Measurements from ENCODE around the gene MAML1. TPM values are rescaled to one million over a fixed set of nuclear protein-coding genes. Genes with fewer than 3 reads are reported as not detected.

The MAML1 gene
- total RNA-seq, 1 experiment from 2014 or later, result 34.0 TPM

- Histone ChIP-seq H3K27ac (peak within 1 kb of the TSS; percentile 100), H3K9me3 (ENCODE audit: insufficient read depth, low read depth) (no peaks in the 10 kb centered on the region), H3K4me3 (peak within 1 kb of the TSS; percentile 98), H3K9me2 (ENCODE audit: insufficient read depth) (no peaks in the 10 kb centered on the region), H3K27me3 (ENCODE audit: insufficient read depth, low read depth) (no peaks in the 10 kb centered on the region), H3K79me2 (ENCODE audit: low read depth) (peaks cover 57% of the 10 kb centered on the region), H4K20me1 (ENCODE audit: insufficient read depth) (peaks cover 40% of the 10 kb centered on the region), H2AFZ (no peak within 1 kb of the TSS; the same call in 1 of the 2 replicates), H3F3A (ENCODE audit: insufficient read depth, low read depth) (peaks cover 66% of the 10 kb centered on the region), H3K4me2 (peak within 1 kb of the TSS; percentile 100), H3K4me1 (replicated peaks; ENCODE audit: insufficient read depth) (peaks cover 55% of the 10 kb centered on the region), H3K36me3 (ENCODE audit: low read depth) (peaks cover 36% of the 10 kb centered on the region)
- POLR2A ChIA-PET (ENCODE audit: unreplicated experiment), result interaction anchor here (0.6 to 0.8 kb wide), 2 partner anchors 197 to 208 kb away, joined by 3 to 8 read pairs; no protein-coding TSS in a partner anchor
- TF ChIP-seq CTCF (conservative IDR thresholded peaks at IDR 0.05) (no peak), EZH2 (IDR thresholded peaks at IDR 0.05; ENCODE audit: low read depth) (no peak)
- no TSS peak for BruUV-seq (replicated peaks)
- intact Hi-C loops (cut with micrococcal nuclease; ENCODE audit: unreplicated experiment), result no loop called here
- DNase-seq, result peak in 1 of 2 experiments; percentile 87
- CTCF ChIA-PET, result no interaction called here
These were observed 88.1 kb downstream of the MAML1 start, which contains the start of gene SQSTM1 for GRCh38 chr5:179820483-179821297. Gene SQSTM1 (plus strand): TSS chr5:179820905. CDS start chr5:179820937, 32 bp downstream.

GRCh38 chr5:179821298-179822058, 88.9 kb downstream of the MAML1 start:
- peaks cover 74% of the 10 kb centered on the region for H3F3A ChIP-seq (ENCODE audit: insufficient read depth, low read depth)
- no peaks in the 10 kb centered on the region for H3K9me2 ChIP-seq (ENCODE audit: insufficient read depth)
- peaks cover 55% of the 10 kb centered on the region for H3K4me1 ChIP-seq (replicated peaks; ENCODE audit: insufficient read depth)
- H3K4me2 ChIP-seq, result peak overlapping the region; percentile 100
- no peak overlapping the region for H2AFZ ChIP-seq
- peaks cover 48% of the 10 kb centered on the region for H4K20me1 ChIP-seq (ENCODE audit: insufficient read depth)
- peak overlapping the region; percentile 98 for H3K4me3 ChIP-seq
- no peak for TF ChIP-seq EZH2 (IDR thresholded peaks at IDR 0.05; ENCODE audit: low read depth)
- no peak for TF ChIP-seq CTCF (conservative IDR thresholded peaks at IDR 0.05)
- DNase-seq, result peak; percentile 80 to 95
- H3K27me3 ChIP-seq (ENCODE audit: insufficient read depth, low read depth), result no peaks in the 10 kb centered on the region
- TSS peak; percentile 38 for BruUV-seq (replicated peaks)
- intact Hi-C loops (cut with micrococcal nuclease; ENCODE audit: unreplicated experiment), result no loop called here
- ChIA-PET POLR2A (ENCODE audit: unreplicated experiment) (interaction anchor here (0.5 to 0.7 kb wide), 13 partner anchors 10 to 242 kb away, joined by 3 to 23 read pairs (median 4); partner anchors contain the start of gene HNRNPH1), CTCF (interaction anchor here (0.6 kb wide), 1 partner anchor 117 kb away, joined by 4 read pairs; no protein-coding TSS in a partner anchor)
- H3K36me3 ChIP-seq (ENCODE audit: low read depth), result peaks cover 42% of the 10 kb centered on the region
- peak overlapping the region; percentile 100 for H3K27ac ChIP-seq
- H3K79me2 ChIP-seq (ENCODE audit: low read depth), result peaks cover 65% of the 10 kb centered on the region
- H3K9me3 ChIP-seq (ENCODE audit: insufficient read depth, low read depth), result no peaks in the 10 kb centered on the region

GRCh38 chr5:179822059-179822432, 89.4 kb downstream of the MAML1 start:
- ChIA-PET POLR2A (ENCODE audit: unreplicated experiment) (interaction anchor here (0.5 to 0.7 kb wide), 13 partner anchors 10 to 241 kb away, joined by 3 to 23 read pairs (median 4); partner anchors contain the start of gene HNRNPH1), CTCF (interaction anchor here (0.6 kb wide), 1 partner anchor 118 kb away, joined by 4 read pairs; no protein-coding TSS in a partner anchor)
- peaks cover 53% of the 10 kb centered on the region for H4K20me1 ChIP-seq (ENCODE audit: insufficient read depth)
- DNase-seq, result no peak
- H3K4me2 ChIP-seq, result peak overlapping the region; percentile 100
- H3K4me1 ChIP-seq (replicated peaks; ENCODE audit: insufficient read depth), result peaks cover 55% of the 10 kb centered on the region
- no peak for TF ChIP-seq CTCF (conservative IDR thresholded peaks at IDR 0.05)
- TF ChIP-seq EZH2 (IDR thresholded peaks at IDR 0.05; ENCODE audit: low read depth), result no peak
- H3K9me2 ChIP-seq (ENCODE audit: insufficient read depth), result no peaks in the 10 kb centered on the region
- H3K27me3 ChIP-seq (ENCODE audit: insufficient read depth, low read depth), result no peaks in the 10 kb centered on the region
- H3K9me3 ChIP-seq (ENCODE audit: insufficient read depth, low read depth), result no peaks in the 10 kb centered on the region
- TSS peak; percentile 48 for BruUV-seq (replicated peaks)
- intact Hi-C loops (cut with micrococcal nuclease; ENCODE audit: unreplicated experiment), result no loop called here
- H3F3A ChIP-seq (ENCODE audit: insufficient read depth, low read depth), result peaks cover 80% of the 10 kb centered on the region
- peak overlapping the region; percentile 98 for H3K4me3 ChIP-seq
- H2AFZ ChIP-seq, result no peak overlapping the region
- H3K27ac ChIP-seq, result peak overlapping the region; percentile 100
- peaks cover 47% of the 10 kb centered on the region for H3K36me3 ChIP-seq (ENCODE audit: low read depth)
- H3K79me2 ChIP-seq (ENCODE audit: low read depth), result peaks cover 71% of the 10 kb centered on the region

Data from PC-9 (cell line).